Inferior parietal cortex (tissue), 1 donor: ENCODE results near the gene FZD4.
"Not testable (repeated sequence)": the region's sequence is repeated elsewhere in the genome, so short reads cannot be mapped to it uniquely, and the experiment has no call there.

Experiments
- DNase-seq: peaks from one replicate; pipeline ENCODE4 v3.0.0-alpha.2; 2016; ENCODE audit errors: extremely low spot score

Gene FZD4

DNA sequence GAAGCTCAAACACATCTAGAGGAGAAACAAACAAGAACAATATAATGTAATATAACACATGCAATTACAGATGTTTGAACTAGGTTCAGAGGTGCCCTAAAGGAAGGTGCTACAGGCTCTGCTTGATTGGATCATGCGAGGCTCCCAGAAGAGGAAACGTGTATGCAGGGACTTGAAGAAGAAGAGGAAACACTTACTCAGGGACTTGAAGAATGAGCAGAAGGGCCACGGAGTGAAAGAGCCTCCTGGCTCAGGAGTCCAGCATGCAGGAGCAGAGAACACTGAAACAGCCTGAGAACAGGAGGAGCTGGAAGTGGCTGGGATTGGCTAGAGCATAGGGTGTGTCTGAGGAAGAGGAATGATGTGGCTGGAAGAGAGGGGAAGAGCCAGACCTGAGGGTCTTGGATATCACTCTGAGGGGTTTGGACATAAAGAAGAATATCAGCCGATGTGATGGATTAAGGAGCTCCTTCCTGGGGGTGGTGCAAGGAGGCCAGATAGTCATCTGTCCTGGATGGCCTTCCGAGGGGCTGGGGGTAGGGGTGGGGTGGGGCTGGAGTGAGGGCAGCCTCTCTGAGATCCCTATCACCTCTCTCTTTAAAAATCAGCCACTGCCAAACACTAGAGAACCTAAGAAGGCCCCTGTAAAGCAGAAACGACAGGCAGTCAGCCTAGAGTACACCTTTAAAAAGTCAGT, 16.8 kb downstream of the FZD4 start:
- DNase-seq, result no peak

DNA sequence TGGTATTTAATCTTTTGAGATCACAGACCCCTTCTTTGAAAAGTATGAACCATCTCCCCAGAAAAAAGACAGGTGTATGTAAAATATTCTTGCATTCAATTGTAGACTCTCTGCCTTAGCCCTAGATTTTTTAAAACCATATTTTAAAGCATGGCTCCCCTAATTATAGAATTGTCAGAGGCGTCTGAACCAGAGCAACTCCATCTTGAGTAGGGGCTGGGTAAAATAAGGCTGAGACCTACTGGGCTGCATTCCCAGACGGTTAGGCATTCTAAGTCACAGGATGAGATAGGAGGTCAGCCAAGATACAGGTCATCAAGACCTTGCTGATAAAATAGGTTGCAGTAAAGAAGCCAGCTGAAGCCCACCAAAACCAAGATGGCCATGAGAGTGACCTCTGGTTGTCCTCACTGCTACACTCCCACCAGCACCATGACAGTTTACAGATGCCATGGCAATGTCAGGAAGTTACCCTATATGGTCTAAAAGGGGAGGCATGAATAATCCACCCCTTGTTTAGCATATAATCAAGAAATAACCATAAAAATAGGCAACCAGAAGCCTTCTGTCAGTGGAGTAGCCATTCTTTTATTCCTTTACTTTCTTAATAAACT, 17.9 kb downstream of the FZD4 start:
- DNase-seq, result not testable (repeated sequence)

DNA sequence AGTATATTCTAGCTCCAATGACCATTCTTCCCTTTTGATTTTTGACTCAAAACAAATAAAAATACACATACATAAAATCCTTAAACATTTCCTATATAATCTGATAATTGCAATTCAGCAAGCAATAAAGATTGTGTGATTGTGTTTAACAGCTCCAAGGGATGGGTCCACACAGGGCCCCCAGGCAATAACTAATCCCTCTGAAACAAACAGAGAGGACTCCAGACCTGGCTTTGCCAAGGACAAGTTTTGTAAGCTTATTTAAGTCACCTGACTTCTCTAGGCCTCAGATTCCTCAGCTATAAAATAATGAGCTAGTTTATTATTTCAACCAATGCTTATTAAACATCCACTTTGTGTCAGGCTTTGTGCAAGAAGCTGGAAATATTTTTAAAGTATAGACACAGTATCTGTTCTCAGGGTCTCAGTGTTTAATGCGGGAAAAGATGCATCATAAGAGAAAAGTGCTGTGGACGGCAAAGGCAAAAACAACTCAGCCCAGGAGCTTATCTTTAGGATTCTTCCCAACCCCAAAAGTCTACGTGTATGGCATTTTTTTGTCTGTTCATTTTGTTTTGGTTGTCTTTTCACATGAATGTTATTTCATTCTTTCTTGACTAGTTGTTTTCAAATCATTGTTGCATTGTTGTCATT, 20.1 kb downstream of the FZD4 start:
- no peak for DNase-seq

DNA sequence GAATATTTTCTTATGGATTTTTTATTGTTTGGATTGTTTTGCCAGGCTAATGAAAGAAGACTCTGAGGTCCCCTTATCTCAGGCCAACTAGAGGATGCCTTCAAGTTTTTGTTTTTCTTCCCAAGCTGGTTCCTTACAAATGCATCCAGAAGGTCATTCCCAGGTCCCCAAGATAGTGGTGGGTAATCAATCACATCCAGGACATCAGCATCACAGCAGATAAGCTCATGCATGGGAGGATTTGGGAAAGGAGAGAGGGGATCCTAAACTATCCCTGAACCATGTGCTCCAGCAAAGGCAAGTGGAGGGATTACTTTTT, 20.7 kb downstream of the FZD4 start:
- DNase-seq, result no peak

DNA sequence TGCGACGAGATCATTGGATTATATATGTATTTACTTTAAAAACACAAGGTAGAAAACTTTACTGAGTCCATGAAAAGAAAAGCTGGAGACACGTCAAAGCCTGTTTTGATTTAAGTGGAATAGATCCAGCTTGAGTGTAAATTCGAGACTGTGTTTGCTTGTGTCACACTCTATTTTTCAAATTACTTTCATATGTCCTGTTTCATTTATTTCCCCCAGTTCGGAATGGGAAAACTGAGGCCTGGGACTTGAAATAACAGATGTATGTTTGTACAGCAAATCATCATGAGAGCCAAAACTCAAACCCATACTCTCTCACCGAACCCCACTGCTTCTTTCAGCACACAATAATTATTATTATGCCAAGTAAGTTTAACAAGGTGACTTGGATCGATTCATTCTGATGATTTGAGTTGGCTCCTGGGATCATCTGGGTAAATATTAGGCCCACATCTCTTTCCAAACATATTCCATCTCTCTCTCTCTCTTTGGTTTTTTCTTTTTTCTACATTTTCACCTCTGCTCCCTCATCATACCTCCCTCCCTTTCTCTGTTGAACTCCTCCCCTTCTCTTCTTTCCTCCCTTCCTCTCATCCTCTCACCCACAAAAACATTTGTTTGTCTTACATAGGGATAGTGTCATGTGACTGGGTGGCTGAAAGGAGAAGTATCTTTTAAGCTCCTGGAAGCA, 21.2 kb downstream of the FZD4 start:
- no peak for DNase-seq

DNA sequence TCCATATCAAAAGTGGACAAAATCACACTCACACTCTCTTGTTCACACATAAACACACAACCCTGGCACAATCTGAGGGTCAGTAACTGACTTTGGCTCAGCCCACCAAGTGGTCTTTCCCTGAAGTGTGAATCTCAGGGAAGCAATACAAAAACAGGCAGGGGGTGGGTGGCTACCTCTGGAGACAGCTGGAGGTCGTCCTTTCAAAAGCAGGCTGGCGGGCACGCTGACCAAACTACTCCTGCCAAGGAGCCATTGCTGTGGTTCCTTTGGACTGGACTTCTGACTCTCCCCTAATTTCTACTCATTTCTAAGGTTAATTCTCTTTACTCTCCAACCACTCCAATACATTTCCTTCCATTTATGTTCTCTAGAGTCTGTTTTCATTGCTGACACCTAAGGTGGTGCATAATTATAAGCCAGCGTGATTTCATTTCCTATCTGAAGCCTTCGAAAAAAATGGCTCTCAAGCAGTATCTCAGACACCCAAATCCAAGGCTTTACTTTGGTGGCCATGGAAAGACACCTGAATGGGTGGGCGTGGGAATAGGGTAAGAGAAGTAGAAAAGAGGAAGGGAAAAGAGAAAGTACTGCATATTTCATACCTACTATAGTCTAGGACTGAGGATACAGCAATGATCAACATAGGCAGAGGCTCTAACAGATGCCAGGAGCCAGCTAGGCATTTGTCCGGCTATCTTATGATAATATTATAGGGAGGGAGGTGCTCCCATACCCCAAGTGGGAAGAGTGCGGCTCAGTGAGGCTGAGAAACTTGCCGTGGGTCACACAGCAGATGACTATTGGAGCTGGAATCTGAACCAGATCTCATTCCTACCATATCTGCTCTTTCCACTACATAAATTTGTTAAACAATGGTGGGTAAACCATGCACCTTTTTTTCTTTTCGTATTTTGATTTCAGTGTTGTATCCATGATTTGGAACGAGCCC, 22.0 kb downstream of the FZD4 start:
- DNase-seq, result no peak

DNA sequence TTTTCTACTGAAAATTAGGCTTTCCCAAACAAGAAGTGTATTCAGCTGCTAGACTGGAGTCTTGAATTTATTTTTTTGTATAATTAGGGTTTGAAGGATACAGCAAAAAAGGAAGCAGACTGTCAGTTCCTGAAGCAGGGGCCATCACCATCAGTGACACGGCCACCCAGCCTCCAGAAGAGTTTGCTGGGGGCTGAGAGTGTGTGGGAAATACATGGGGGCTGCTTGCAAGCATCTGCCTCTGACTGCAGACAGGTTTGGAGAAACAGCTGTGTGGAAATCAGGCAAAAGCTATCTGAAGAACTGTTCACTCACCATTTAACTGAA, 23.0 kb downstream of the FZD4 start:
- DNase-seq, result no peak

DNA sequence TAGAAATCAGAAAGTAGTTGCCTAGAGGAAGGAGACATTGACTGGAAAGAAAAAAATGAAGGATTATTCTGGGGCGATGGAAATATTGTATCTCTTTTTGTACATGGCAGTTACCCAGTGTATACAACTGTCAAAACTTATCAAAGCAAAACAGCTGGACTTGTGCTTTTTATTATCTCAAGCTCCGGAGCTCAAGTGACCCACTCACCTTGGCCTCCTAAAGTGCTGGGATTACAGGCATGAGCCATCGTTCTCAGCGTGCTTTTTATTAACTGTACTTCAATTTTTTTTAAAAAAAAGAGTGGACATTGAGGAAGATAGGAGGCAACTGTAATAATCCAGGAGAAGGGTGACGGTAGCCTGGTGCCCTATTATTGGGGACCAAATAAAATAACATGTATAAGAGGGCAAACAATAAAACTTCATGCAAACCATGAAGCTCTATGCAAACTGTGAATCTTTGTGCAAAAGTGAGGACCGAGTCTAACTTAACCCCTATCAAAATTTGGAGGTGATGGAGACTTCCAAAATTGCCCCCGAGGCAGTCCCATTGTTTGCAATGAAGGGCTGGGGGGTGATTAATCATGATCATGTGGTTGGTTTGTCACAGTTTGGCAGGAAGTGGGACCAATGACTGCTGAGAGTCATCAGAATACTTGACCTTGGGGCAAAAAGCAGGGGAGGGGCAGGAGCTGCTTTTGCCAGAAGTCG, 23.5 kb downstream of the FZD4 start:
- no peak for DNase-seq

DNA sequence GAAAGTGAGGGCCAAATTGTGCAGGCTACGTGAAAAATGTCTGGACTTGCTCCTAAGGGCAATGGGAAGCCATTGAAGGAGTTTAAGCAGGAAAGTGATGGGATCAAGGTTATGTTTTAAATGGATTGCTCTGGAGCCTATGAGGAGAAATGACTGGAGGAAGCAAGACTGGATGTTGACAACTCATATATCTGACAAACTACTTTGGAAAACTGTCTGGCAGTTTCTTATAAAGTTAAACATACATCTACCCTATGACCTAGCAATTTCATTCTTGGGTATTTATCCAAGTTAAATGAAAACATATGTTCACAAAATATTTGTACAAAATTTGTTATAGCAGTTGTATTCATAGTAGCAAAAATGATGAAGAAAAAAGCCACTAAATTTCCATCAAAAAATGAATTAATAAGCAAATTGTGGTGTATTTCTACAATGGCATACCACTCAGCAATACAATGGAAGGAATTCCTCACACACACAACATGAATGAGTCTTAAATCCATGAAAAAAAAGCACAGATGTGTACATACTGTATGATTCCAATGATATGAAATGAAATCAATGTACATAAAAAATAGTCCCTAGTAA, 24.1 kb downstream of the FZD4 start:
- DNase-seq, result no peak

DNA sequence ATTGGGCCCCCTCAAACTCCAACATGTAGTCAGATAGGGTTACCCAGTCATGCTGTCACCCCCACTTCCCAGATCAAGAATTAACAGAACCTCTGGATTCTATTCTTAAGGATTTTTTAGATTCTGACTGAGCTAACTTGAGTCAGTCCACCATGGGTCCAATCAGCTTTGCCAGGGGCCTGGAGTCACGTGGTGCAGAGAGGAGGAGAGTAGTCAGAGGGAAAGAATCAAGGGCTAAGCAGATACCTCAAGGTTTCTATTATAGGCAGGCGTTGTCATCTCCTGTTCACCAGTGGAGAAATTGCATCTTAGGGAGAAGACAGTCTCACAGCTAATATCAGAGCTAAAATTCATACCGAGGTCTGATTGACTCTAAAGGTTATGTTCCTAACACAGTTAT, 28.2 kb downstream of the FZD4 start:
- no peak for DNase-seq

DNA sequence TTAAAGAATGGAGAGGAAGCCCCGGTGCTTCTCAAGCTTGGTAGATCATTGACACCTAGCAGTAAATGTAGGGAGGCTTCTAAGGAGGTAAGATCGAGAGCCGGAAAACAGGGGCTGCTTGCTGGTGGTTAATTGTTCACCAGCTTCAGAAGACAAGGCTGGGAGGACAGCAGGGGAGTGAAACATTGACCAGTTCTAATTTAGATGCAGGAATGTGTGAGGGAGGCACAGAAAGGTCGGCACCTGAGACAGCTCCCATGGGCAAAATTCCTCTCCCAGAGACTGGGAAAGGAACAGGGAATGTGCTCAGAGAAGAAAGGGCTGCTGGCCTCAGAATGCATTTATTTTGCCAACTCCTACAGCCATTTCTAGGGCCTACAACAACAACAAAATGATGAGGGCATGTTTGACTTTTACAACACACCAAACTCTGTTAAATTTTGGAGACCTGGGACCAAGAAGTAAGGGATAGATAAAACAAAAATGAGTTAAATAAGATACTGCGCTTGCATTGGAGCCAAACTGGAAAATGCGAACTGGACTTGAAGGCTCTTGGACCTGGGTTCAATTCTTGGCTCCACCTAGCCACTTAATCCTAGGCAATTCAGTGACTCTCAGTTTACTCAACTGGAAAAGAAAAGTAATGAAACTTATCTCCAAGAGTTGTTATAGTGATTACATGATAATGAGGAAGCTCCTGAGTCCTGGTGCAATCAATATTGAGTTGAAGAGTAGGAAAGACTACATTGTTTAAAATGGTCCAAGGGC, 31.0 kb downstream of the FZD4 start:
- no peak for DNase-seq

DNA sequence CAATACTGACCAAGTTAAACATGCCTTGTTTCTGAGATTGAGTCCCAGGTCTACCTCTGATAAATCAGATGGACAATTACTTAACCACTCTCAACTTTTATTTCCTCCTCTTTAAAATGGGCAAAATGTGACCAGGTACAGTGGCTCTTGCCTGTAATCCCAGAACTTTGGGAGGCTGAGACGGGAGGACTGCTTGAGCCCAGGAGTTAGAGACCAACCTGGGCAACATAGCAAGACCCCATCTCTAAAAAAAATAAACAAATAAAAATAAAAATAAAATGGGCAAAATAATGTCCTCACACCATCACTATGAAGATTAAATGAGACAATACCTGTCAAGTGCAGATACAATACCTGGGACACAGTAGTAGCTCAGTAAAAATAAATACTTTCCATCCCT, 33.0 kb downstream of the FZD4 start:
- DNase-seq, result no peak

DNA sequence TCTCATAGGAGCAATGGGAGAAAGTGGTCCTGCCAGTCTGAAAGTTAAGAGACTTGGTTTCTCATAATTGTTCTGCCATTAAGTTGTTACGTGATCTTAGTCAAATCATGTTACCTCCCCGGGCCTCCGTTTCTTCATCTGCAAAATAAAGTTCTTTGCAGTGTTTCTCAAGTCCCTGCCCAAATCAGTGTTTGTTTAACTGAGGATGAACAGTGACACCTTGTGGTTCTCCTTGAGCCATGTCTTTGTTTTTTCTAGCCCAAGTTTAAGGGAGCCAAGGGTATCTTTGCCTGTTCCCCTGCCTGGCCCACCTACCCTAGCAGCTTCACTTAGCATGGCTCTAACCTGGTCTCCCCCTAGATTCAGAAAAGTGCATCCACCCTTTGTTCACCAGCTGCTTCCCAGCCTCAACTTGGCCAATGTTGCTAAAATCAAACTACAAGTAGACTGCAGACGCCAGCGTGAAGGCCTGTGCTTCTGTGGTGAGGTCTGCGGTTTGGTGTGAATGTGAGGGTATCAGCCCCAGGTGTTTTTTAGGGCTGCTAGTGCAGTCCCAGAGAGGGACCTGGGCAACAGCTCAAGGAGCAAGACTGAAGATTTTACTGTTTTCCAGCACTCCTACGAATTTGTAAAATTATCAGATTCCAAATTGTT, 35.5 kb downstream of the FZD4 start:
- peak; percentile 61 for DNase-seq

DNA sequence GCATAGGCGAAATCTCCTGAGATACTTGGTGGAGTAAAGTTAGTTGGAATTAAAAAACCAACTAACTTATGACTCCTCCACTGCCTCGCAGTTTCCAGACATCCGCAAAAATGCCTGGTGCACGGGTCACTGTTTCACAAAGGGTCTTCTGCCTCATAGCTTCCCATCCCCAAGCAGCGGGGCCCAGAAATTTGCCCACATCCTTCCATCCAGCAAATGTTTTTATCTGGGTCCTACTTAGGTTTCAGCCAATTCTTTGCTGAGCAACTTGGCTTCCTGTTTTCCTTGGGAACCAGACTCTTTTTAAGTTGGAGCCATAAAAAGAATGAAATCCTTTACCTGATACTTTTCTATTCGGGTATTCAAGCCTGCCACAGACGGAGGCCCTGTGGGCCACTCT, 36.2 kb downstream of the FZD4 start:
- no peak for DNase-seq

DNA sequence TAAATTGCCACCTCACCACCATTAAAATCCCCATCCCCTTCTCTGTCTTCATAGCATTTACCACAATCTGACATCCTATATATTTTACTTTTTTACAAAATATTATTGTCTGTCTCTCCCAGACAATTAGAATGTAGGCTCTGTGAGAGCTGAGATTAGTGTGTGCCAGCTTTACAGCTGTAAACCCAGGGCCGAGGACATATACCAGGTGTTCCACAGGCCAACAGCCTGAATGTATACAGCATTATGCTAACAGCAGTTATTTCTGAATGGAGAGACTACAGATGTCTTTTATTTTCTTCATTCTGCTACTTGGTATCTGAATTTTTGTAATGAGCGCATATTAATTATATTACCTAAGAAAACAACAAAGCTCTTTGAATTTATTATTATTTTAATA, 36.7 kb downstream of the FZD4 start:
- no peak for DNase-seq

DNA sequence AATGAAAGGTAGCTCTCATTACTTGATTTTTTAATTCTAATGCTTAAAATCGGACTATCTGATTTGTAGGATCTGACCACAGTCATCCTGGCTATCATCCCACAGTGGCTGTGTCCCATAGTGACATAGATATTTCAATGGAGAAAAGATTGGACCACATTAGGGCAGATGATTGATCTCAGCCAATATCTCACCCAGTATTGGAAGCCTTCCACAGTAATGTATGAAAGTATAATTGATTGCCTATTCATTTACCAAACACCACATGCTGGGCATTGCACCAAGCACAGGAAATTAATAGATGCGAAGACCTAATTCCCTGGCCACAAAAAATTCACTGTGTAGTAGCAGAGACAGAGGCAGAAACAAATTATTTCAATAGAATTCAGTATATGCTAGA, 37.6 kb downstream of the FZD4 start:
- DNase-seq, result no peak

DNA sequence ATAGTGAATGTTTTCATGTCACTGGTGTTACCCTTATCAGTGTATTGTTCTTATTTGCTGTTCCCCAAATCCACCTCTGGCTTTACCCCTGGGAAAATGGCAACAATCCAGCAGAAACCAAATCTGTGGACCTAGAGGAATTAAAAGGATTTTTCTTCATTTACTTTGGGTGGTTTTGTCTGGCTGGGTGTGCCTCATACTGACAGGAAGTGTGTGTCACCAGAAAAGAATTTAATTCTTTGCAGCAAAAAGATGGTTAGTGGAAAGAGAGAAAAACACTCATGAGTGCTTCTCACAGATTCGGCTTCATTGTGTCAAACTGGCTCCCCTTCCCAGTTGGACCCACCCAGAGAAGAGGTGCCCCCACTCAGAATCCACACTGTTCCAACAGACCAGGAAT, 38.9 kb downstream of the FZD4 start:
- DNase-seq, result no peak

DNA sequence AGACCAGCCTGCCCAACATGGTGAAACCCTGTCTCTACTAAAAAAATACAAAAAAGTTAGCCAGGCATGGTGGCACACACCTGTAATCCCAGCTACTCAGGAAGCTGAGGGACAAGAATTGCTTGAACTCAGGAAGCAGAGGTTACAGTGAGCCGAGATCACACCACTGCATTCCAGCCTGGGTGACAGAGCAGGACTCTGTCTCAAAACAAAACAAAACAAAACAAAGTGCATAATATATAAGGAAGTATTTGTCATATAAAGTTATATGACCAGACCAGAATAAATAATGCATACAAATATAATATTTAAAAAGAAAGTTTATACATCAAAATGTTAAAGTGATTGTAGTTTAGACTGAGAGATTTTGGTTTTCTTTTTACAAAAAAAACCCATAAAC, 39.3 kb downstream of the FZD4 start:
- DNase-seq, result not testable (repeated sequence)

DNA sequence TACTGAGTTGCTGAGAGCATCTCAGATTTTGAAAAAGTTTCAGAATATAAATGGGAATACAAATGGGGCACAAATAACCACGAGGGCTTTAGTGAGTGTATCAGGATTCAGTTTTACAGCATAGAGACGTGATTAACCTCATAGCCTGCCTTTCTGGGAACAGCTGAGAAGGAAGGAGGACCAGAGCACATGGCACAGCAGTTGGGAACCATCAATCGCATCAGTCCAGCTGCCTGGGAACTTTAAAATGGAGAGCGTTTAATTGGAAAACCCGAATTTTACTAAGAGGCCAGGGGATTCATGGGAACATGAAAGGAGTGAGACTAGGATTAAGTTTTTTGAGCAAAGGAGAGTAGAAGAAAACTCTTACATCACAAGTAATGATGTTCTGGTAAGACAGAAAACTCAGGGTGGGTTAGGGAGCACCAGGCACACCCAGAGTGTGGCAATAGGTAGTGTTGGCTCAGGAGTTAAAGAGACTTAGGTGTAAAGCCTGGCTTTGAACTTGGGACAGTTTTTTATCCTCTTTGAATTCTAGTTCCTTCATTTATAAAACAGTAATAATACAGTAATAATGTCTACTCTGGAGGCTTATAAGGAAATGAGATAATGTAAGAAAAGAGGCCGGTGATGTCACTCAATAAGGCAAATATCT, 40.2 kb downstream of the FZD4 start:
- no peak for DNase-seq
